Immature natural killer cell (primary cell): ENCODE measurements around the gene SMPX. TPM values are rescaled to one million over a fixed set of nuclear protein-coding genes. Genes with fewer than 3 reads are reported as not detected.

ENCODE experiments used
- DNase-seq, 3 donors: peaks; one replicate each; pipeline ENCODE4 v3.0.0; 2022; ENCODE audit warnings: mixed read lengths in 1 of 3
- H3K27ac Mint-ChIP-seq, 6 donors: one replicate each; pipeline ENCODE4 v1.8.0; 2020; ENCODE audit warnings: mixed read lengths in 6 of 6, mild to moderate bottlenecking in 5 of 6, inconsistent platforms in 4 of 6, moderate library complexity in 3 of 6
- H3K27me3 Mint-ChIP-seq, 3 donors: one replicate each; pipeline ENCODE4 v1.8.0; 2020 to 2021; ENCODE audit warnings: low read depth in 3 of 3, mild to moderate bottlenecking in 3 of 3, mixed read lengths in 3 of 3, moderate library complexity in 3 of 3, inconsistent platforms in 1 of 3
- H3K36me3 Mint-ChIP-seq, 3 donors: one replicate each; pipeline ENCODE4 v1.8.0; 2020; ENCODE audit warnings: mixed read lengths in 3 of 3, inconsistent platforms in 2 of 3, mild to moderate bottlenecking in 2 of 3
- H3K4me1 Mint-ChIP-seq, 2 donors: one replicate each; pipeline ENCODE4 v1.8.0; 2020; ENCODE audit warnings: inconsistent platforms in 2 of 2, mild to moderate bottlenecking in 2 of 2, mixed read lengths in 2 of 2, moderate library complexity in 1 of 2
- H3K4me3 Mint-ChIP-seq, 5 donors: one replicate each; pipeline ENCODE4 v1.8.0; 2020; ENCODE audit warnings: mild to moderate bottlenecking in 5 of 5, mixed read lengths in 5 of 5, inconsistent platforms in 3 of 5, moderate library complexity in 3 of 5
- H3K9me3 Mint-ChIP-seq, 6 donors: one replicate each; pipeline ENCODE4 v1.8.0; 2020; ENCODE audit warnings: mild to moderate bottlenecking in 6 of 6, mixed read lengths in 6 of 6, inconsistent platforms in 4 of 6, moderate library complexity in 3 of 6
- polyA plus RNA-seq, 3 donors: library from polyadenylated mRNA; unstranded; fragments of 300-500 nt; fragmentation: Illumina TruSeq; gene quantifications; one replicate each; pipeline ENCODE4 v1.2.3, GENCODE V29; 2021

The SMPX gene
- polyA plus RNA-seq, 3 donors from 2014 or later = not detected

GRCh38 chrX:21738210-21738949, 19.5 kb downstream of the SMPX start:
- Mint-ChIP-seq H3K4me3 (no peak overlapping the region), H3K27ac (no peak overlapping the region), H3K36me3 (no peaks in the 10 kb centered on the region), H3K9me3 (no peaks in the 10 kb centered on the region), H3K4me1 (no peaks in the 10 kb centered on the region), H3K27me3 (peaks cover 2 to 20% (median 8%) of the 10 kb centered on the region in 3 donors)
- no peak for DNase-seq

- no peak overlapping the region for H3K27ac Mint-ChIP-seq
- no peaks in the 10 kb centered on the region for H3K4me1 Mint-ChIP-seq
- no peaks in the 10 kb centered on the region for H3K36me3 Mint-ChIP-seq
- peaks cover 0 to 14% (median 9%) of the 10 kb centered on the region in 3 donors for H3K27me3 Mint-ChIP-seq
- H3K9me3 Mint-ChIP-seq = no peaks in the 10 kb centered on the region
- no peak overlapping the region for H3K4me3 Mint-ChIP-seq
- no peak for DNase-seq
Observed at GRCh38 chrX:21735768-21736127, 22.2 kb downstream of the SMPX start.

GRCh38 chrX:21735038-21735767, 22.7 kb downstream of the SMPX start:
- Mint-ChIP-seq H3K27ac (no peak overlapping the region), H3K4me1 (no peaks in the 10 kb centered on the region), H3K4me3 (no peak overlapping the region), H3K27me3 (peaks cover 0 to 17% (median 9%) of the 10 kb centered on the region in 3 donors), H3K9me3 (no peaks in the 10 kb centered on the region), H3K36me3 (no peaks in the 10 kb centered on the region)
- no peak for DNase-seq

DNA sequence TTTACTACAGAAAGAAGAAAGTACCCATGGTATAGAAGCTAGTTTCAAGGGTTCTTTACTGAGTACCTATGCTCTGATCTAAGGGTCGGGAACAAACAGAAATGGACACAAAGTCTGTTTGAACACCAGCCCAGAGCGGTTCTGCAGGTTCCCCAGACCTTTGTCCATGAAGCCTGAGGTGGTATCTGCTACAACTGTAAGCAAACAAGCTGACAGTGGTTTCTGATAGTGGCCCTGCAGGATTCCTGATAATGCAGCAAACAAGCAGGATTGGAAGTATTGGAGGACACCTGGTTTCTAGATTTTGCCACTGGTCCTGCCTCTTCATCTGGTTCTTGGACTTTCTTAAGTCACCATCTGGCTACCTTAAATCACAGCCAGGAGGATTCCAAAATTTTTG, 23.7 kb downstream of the SMPX start:
- Mint-ChIP-seq H3K27ac (no peak overlapping the region), H3K9me3 (no peaks in the 10 kb centered on the region), H3K4me3 (no peak overlapping the region), H3K27me3 (peaks cover 0 to 26% (median 9%) of the 10 kb centered on the region in 3 donors), H3K4me1 (no peaks in the 10 kb centered on the region), H3K36me3 (no peaks in the 10 kb centered on the region)
- no peak for DNase-seq

DNA sequence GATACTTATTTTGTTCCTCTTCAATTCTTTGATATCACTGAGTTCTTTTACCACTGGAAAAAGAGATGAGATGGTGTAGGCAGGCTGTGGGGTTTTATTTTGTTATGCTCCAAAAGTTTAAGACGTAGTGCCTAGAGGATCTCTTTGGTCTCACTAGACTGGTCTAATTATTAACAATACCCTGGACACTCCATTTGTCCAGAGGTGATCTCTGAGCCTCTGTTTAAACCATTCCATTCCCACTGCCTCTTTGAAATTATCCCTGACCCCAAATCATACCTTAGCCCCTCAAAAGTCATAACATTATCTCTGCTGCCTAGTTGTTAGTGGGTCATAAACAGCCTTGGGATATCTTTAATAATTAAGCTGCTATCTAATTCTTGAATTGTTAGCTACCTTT, 24.2 kb downstream of the SMPX start:
- Mint-ChIP-seq H3K9me3 (no peaks in the 10 kb centered on the region), H3K27me3 (peaks cover 0 to 26% (median 5%) of the 10 kb centered on the region in 3 donors), H3K36me3 (no peaks in the 10 kb centered on the region), H3K27ac (no peak overlapping the region), H3K4me1 (no peaks in the 10 kb centered on the region), H3K4me3 (no peak overlapping the region)
- no peak for DNase-seq

DNA sequence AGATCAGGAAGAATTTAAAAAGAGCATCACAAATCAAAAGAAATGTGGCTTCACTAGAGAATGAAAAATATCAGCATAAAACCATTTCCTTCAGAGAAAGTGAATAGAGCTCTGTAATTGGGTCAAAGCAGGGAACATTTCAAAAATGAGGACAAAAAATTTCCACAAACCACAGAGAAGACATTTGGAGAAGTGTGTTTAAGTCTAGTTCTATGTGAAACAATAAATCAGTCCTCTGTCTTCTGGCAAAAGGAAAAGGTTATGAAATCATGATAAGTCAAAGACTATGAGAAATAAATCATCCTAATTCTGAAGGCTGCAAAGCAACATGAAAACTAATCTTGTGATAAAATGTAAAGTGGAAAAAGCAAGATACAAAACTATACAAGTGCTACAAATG, 27.9 kb downstream of the SMPX start:
- no peak overlapping the region for H3K4me3 Mint-ChIP-seq
- peaks cover 0 to 2% (median 0%) of the 10 kb centered on the region in 6 donors for H3K9me3 Mint-ChIP-seq
- H3K36me3 Mint-ChIP-seq = no peaks in the 10 kb centered on the region
- no peak overlapping the region for H3K27ac Mint-ChIP-seq
- H3K27me3 Mint-ChIP-seq = peaks cover 2 to 32% (median 4%) of the 10 kb centered on the region in 3 donors
- DNase-seq = no peak
- no peaks in the 10 kb centered on the region for H3K4me1 Mint-ChIP-seq

- no peaks in the 10 kb centered on the region for H3K4me1 Mint-ChIP-seq
- no peak overlapping the region for H3K27ac Mint-ChIP-seq
- H3K9me3 Mint-ChIP-seq = peaks cover 0 to 2% (median 0%) of the 10 kb centered on the region in 6 donors
Observed at GRCh38 chrX:21728276-21728968, 29.5 kb downstream of the SMPX start.

DNA sequence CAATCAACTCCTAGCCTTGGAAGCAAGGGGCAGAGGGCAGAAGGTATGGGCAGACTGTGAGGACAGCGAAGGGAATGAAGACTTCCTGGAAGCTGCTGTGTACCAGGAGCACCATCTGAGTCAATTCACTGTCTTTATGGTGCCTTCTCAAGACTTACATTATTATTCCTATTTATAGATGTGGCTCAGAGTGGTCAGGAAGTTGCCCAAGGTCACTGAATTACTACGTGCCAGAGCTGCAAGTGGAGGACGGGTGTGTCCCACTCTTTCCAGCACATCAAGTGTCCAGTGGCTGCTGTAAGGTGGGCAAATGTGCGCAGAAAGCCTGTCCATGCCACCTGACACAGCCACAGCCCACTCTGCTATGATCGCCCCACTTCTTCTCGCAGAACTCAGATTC, 32.0 kb downstream of the SMPX start:
- H3K27me3 Mint-ChIP-seq = peaks cover 0 to 29% (median 2%) of the 10 kb centered on the region in 3 donors
- no peak overlapping the region for H3K4me3 Mint-ChIP-seq
- DNase-seq = no peak
- no peak overlapping the region for H3K27ac Mint-ChIP-seq
- peaks cover 0 to 2% (median 0%) of the 10 kb centered on the region in 6 donors for H3K9me3 Mint-ChIP-seq
- no peaks in the 10 kb centered on the region for H3K4me1 Mint-ChIP-seq
- no peaks in the 10 kb centered on the region for H3K36me3 Mint-ChIP-seq

More at GRCh38 chrX:21728276-21728968, 29.5 kb downstream of the SMPX start:
- peaks cover 2 to 31% (median 2%) of the 10 kb centered on the region in 3 donors for H3K27me3 Mint-ChIP-seq
- H3K4me3 Mint-ChIP-seq = no peak overlapping the region
- DNase-seq = no peak
- H3K36me3 Mint-ChIP-seq = no peaks in the 10 kb centered on the region

GRCh38 chrX:21725496-21725895, 32.4 kb downstream of the SMPX start:
- peaks cover 0 to 2% (median 0%) of the 10 kb centered on the region in 6 donors for H3K9me3 Mint-ChIP-seq
- peaks cover 0 to 29% (median 2%) of the 10 kb centered on the region in 3 donors for H3K27me3 Mint-ChIP-seq
- H3K27ac Mint-ChIP-seq = no peak overlapping the region
- H3K36me3 Mint-ChIP-seq = no peaks in the 10 kb centered on the region
- no peak overlapping the region for H3K4me3 Mint-ChIP-seq
- DNase-seq = no peak
- H3K4me1 Mint-ChIP-seq = no peaks in the 10 kb centered on the region

- H3K4me3 Mint-ChIP-seq = no peak overlapping the region
- H3K9me3 Mint-ChIP-seq = peaks cover 0 to 2% (median 0%) of the 10 kb centered on the region in 6 donors
- H3K27me3 Mint-ChIP-seq = peaks cover 0 to 17% (median 2%) of the 10 kb centered on the region in 3 donors
Observed at GRCh38 chrX:21723814-21724213, 34.1 kb downstream of the SMPX start.

GRCh38 chrX:21723084-21723483, 34.8 kb downstream of the SMPX start:
- Mint-ChIP-seq H3K4me3 (no peak overlapping the region), H3K27me3 (peaks cover 2 to 16% (median 2%) of the 10 kb centered on the region in 3 donors), H3K4me1 (no peaks in the 10 kb centered on the region), H3K27ac (no peak overlapping the region), H3K9me3 (peaks cover 0 to 2% (median 0%) of the 10 kb centered on the region in 6 donors), H3K36me3 (no peaks in the 10 kb centered on the region)
- DNase-seq = no peak

More at GRCh38 chrX:21723814-21724213, 34.1 kb downstream of the SMPX start:
- DNase-seq = no peak
- H3K4me1 Mint-ChIP-seq = no peaks in the 10 kb centered on the region
- no peaks in the 10 kb centered on the region for H3K36me3 Mint-ChIP-seq
- no peak overlapping the region for H3K27ac Mint-ChIP-seq

DNA sequence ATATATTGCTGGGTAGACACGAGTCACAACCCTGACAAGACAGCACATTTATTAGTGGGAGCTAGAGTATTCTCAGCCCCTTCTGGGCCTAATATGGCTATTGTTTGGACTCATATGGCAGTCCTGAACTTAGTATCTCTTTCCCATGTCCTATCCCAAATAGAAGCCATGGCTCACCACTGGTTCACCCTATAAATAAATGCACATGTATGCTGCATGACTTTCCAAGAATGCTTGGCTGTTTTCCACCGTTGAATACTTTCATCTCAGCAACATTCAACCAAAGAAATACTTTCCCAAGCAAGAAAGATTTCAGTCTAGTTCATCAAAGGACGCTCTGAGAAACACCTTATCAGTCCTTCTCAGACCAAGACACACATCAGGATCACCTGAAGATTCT, 36.7 kb downstream of the SMPX start:
- Mint-ChIP-seq H3K9me3 (no peaks in the 10 kb centered on the region), H3K27me3 (peaks cover 0 to 16% (median 2%) of the 10 kb centered on the region in 3 donors), H3K27ac (no peak overlapping the region), H3K4me1 (no peaks in the 10 kb centered on the region), H3K4me3 (no peak overlapping the region), H3K36me3 (no peaks in the 10 kb centered on the region)
- DNase-seq = no peak

- peaks cover 0 to 6% (median 2%) of the 10 kb centered on the region in 3 donors for H3K27me3 Mint-ChIP-seq
- no peaks in the 10 kb centered on the region for H3K36me3 Mint-ChIP-seq
- no peak overlapping the region for H3K4me3 Mint-ChIP-seq
- no peak for DNase-seq
- no peak overlapping the region for H3K27ac Mint-ChIP-seq
- no peaks in the 10 kb centered on the region for H3K9me3 Mint-ChIP-seq
- H3K4me1 Mint-ChIP-seq = no peaks in the 10 kb centered on the region
Observed at GRCh38 chrX:21718575-21718974, 39.3 kb downstream of the SMPX start.

GRCh38 chrX:21717802-21718201, 40.1 kb downstream of the SMPX start:
- Mint-ChIP-seq H3K4me1 (no peaks in the 10 kb centered on the region), H3K27ac (no peak overlapping the region), H3K9me3 (no peaks in the 10 kb centered on the region), H3K4me3 (no peak overlapping the region), H3K36me3 (no peaks in the 10 kb centered on the region), H3K27me3 (peaks cover 0 to 6% (median 2%) of the 10 kb centered on the region in 3 donors)
- no peak for DNase-seq
